DND-41 (cell line): Measurements from ENCODE around the gene KCNK3.

Experiments used
- CTCF ChIP-seq: IDR thresholded peaks from 2 replicates; pipeline ENCODE4 v1.5.1; 2012; ENCODE audit warnings: borderline replicate concordance, low read length, moderate library complexity, mild to moderate bottlenecking; ENCODE audit not compliant: poor library complexity, severe bottlenecking; ENCODE audit errors: extremely low read depth
- EZH2 ChIP-seq: IDR thresholded peaks from 3 replicates; pipeline ENCODE4 v1.6.1; 2012; ENCODE audit warnings: borderline replicate concordance, low read depth, mild to moderate bottlenecking, moderate library complexity, low read length, inconsistent platforms; ENCODE audit not compliant: severe bottlenecking

GRCh38 chr2:26767894-26768487, 75.5 kb downstream of the KCNK3 start:
- TF ChIP-seq EZH2, result no peak
- TF ChIP-seq CTCF, result no peak
